HCT116 (cell line): ENCODE data around the gene TCEA3.

ENCODE experiments used
- CBX3 ChIP-seq: IDR thresholded peaks from 2 replicates; pipeline ENCODE4 v1.6.1; 2012; ENCODE audit warnings: low read depth
- CEBPB ChIP-seq: IDR thresholded peaks from 2 replicates; pipeline ENCODE4 v1.6.1; 2012; ENCODE audit warnings: low read depth
- EZH2phosphoT487 ChIP-seq: fragments of 200-600 bp; IDR thresholded peaks from 2 replicates; pipeline ENCODE4 v1.6.1; 2018; ENCODE audit warnings: antibody characterized with exemption, borderline replicate concordance
- JUND ChIP-seq: IDR thresholded peaks from 2 replicates; pipeline ENCODE4 v1.6.1; 2012
- POLR2A ChIP-seq: IDR thresholded peaks from 2 replicates; pipeline ENCODE4 v1.7.0; 2011; ENCODE audit warnings: borderline replicate concordance; ENCODE audit not compliant: insufficient read depth, insufficient read length; ENCODE audit errors: extremely low read depth
- POLR2AphosphoS5 ChIP-seq: IDR thresholded peaks from 2 replicates; pipeline ENCODE4 v1.6.1; 2011; ENCODE audit warnings: mild to moderate bottlenecking, low read depth, low read length, moderate library complexity
- SIN3A ChIP-seq: IDR thresholded peaks from 2 replicates; pipeline ENCODE4 v1.6.1; 2012; ENCODE audit warnings: low read depth
- YY1 ChIP-seq: IDR thresholded peaks from 2 replicates; pipeline ENCODE4 v1.6.1; 2011; ENCODE audit warnings: low read length, low read depth, moderate library complexity, mild to moderate bottlenecking; ENCODE audit not compliant: insufficient replicate concordance; ENCODE audit errors: extremely low read depth
- ZNF274 ChIP-seq: fragments of 200-500 bp; sonication (Bioruptor generic); IDR thresholded peaks from 2 replicates; pipeline ENCODE4 v1.6.1; 2014; ENCODE audit warnings: mild to moderate bottlenecking, low read depth, low read length, inconsistent platforms
- TF ChIP-seq, protein P1 (sequence below): IDR thresholded peaks from 2 replicates; pipeline ENCODE4 v1.6.1; 2012; ENCODE audit warnings: low read depth
- TF ChIP-seq, protein P2 (sequence below), 3 experiments: fragments of 200-600 bp in 1 of 3; sonication (generic) in 1 of 3; IDR thresholded peaks in 2 of 3; conservative IDR thresholded peaks in 1 of 3; 2 replicates each; pipeline ENCODE4 v1.5.1; 2012 to 2017; ENCODE audit warnings: low read depth in 2 of 3, low read length in 2 of 3, antibody characterized with exemption in 1 of 3, borderline replicate concordance in 1 of 3, control low read depth in 1 of 3, mild to moderate bottlenecking in 1 of 3, mixed read lengths in 1 of 3, mixed run types in 1 of 3, moderate library complexity in 1 of 3; ENCODE audit not compliant: insufficient read depth in 1 of 3
- TF ChIP-seq, protein P3 (sequence below): IDR thresholded peaks from 2 replicates; pipeline ENCODE4 v1.6.1; 2012

DNA sequence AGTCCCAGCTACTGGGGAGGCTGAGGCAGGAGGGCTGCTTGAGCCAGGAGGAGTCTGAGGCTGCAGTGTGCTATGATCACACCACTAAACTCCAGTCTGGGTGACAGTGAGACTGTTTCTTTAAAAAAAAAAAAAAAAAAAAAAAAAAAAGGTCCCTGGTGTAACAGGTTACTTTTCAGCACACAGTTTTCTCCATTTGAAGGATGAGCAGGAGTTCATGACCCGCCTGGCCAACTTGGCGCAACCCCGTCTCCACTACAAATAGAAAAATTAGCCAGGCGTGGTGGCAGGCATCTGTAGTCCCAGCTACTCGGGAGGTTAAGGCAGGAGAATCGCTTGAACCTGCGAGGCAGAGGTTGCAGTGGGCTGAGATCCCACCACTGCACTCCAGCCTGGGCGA is 92.8 kb downstream of the TCEA3 start:
- TF ChIP-seq, protein P1, sequence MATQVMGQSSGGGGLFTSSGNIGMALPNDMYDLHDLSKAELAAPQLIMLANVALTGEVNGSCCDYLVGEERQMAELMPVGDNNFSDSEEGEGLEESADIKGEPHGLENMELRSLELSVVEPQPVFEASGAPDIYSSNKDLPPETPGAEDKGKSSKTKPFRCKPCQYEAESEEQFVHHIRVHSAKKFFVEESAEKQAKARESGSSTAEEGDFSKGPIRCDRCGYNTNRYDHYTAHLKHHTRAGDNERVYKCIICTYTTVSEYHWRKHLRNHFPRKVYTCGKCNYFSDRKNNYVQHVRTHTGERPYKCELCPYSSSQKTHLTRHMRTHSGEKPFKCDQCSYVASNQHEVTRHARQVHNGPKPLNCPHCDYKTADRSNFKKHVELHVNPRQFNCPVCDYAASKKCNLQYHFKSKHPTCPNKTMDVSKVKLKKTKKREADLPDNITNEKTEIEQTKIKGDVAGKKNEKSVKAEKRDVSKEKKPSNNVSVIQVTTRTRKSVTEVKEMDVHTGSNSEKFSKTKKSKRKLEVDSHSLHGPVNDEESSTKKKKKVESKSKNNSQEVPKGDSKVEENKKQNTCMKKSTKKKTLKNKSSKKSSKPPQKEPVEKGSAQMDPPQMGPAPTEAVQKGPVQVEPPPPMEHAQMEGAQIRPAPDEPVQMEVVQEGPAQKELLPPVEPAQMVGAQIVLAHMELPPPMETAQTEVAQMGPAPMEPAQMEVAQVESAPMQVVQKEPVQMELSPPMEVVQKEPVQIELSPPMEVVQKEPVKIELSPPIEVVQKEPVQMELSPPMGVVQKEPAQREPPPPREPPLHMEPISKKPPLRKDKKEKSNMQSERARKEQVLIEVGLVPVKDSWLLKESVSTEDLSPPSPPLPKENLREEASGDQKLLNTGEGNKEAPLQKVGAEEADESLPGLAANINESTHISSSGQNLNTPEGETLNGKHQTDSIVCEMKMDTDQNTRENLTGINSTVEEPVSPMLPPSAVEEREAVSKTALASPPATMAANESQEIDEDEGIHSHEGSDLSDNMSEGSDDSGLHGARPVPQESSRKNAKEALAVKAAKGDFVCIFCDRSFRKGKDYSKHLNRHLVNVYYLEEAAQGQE = no peak
- TF ChIP-seq POLR2A = no peak
- TF ChIP-seq, protein P2, sequence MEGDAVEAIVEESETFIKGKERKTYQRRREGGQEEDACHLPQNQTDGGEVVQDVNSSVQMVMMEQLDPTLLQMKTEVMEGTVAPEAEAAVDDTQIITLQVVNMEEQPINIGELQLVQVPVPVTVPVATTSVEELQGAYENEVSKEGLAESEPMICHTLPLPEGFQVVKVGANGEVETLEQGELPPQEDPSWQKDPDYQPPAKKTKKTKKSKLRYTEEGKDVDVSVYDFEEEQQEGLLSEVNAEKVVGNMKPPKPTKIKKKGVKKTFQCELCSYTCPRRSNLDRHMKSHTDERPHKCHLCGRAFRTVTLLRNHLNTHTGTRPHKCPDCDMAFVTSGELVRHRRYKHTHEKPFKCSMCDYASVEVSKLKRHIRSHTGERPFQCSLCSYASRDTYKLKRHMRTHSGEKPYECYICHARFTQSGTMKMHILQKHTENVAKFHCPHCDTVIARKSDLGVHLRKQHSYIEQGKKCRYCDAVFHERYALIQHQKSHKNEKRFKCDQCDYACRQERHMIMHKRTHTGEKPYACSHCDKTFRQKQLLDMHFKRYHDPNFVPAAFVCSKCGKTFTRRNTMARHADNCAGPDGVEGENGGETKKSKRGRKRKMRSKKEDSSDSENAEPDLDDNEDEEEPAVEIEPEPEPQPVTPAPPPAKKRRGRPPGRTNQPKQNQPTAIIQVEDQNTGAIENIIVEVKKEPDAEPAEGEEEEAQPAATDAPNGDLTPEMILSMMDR (IDR thresholded peaks at IDR 0.05 in 2 of 3, conservative IDR thresholded peaks at IDR 0.05 in 1 of 3; ENCODE audit: borderline replicate concordance in 1 of 3, insufficient read depth in 1 of 3, low read depth in 2 of 3, low read length in 2 of 3) = no peak
- no peak for TF ChIP-seq ZNF274
- no peak for TF ChIP-seq SIN3A
- no peak for TF ChIP-seq YY1
- no peak for TF ChIP-seq EZH2phosphoT487
- no peak for TF ChIP-seq JUND
- TF ChIP-seq CEBPB = no peak
- no peak for TF ChIP-seq POLR2AphosphoS5
- no peak for TF ChIP-seq CBX3
- TF ChIP-seq, protein P3, sequence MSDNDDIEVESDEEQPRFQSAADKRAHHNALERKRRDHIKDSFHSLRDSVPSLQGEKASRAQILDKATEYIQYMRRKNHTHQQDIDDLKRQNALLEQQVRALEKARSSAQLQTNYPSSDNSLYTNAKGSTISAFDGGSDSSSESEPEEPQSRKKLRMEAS = no peak
